GM21528 (cell line): ENCODE measurements around the gene PPP1R12B.
"Not testable (repeated sequence)": the region's sequence is repeated elsewhere in the genome, so short reads cannot be mapped to it uniquely, and the experiment has no call there.

Experiments used
- ATAC-seq: cut with Tn5 transposase; IDR thresholded peaks from one replicate; pipeline ENCODE4 v1.9.1; 2021; ENCODE audit warnings: mild to moderate bottlenecking, moderate library complexity; ENCODE audit not compliant: unreplicated experiment, low FRiP score

PPP1R12B gene

GRCh38 chr1:202575918-202576653, 227.6 kb downstream of the PPP1R12B start:
- no peak for ATAC-seq

GRCh38 chr1:202576816-202577215, 228.3 kb downstream of the PPP1R12B start:
- no peak for ATAC-seq

GRCh38 chr1:202577381-202577780, 228.9 kb downstream of the PPP1R12B start:
- ATAC-seq, result no peak

GRCh38 chr1:202578001-202578504, 229.6 kb downstream of the PPP1R12B start:
- no peak for ATAC-seq

- ATAC-seq, result no peak
Observed at GRCh38 chr1:202578565-202578964, 230.1 kb downstream of the PPP1R12B start.

- no peak for ATAC-seq
Observed at GRCh38 chr1:202579806-202580205, 231.3 kb downstream of the PPP1R12B start.

- no peak for ATAC-seq
Observed at GRCh38 chr1:202580619-202581018, 232.1 kb downstream of the PPP1R12B start.

- ATAC-seq, result not testable (repeated sequence)
Observed at GRCh38 chr1:202582350-202582749, 233.9 kb downstream of the PPP1R12B start.

- no peak for ATAC-seq
Observed at GRCh38 chr1:202584707-202585589, 236.4 kb downstream of the PPP1R12B start.

- ATAC-seq, result no peak
Observed at GRCh38 chr1:202585590-202585933, 237.1 kb downstream of the PPP1R12B start.

GRCh38 chr1:202586018-202586821, 237.7 kb downstream of the PPP1R12B start:
- ATAC-seq, result no peak

GRCh38 chr1:202586871-202587270, 238.4 kb downstream of the PPP1R12B start:
- no peak for ATAC-seq

GRCh38 chr1:202587859-202588485, 239.5 kb downstream of the PPP1R12B start:
- no peak for ATAC-seq

- no peak for ATAC-seq
Observed at GRCh38 chr1:202588503-202589189, 240.1 kb downstream of the PPP1R12B start.

GRCh38 chr1:202589190-202589930, 240.9 kb downstream of the PPP1R12B start:
- no peak for ATAC-seq

GRCh38 chr1:202590126-202590525, 241.6 kb downstream of the PPP1R12B start:
- no peak for ATAC-seq

- no peak for ATAC-seq
Observed at GRCh38 chr1:202590975-202591411, 242.5 kb downstream of the PPP1R12B start.

GRCh38 chr1:202591515-202591914, 243.0 kb downstream of the PPP1R12B start:
- ATAC-seq, result no peak

- ATAC-seq, result no peak
Observed at GRCh38 chr1:202592146-202592545, 243.6 kb downstream of the PPP1R12B start.
